Measurements from ENCODE around the gene FBXO44. TPM values are rescaled to one million over a fixed set of nuclear protein-coding genes. Genes with fewer than 3 reads are reported as not detected.

The FBXO44 gene
- polyA plus RNA-seq, 3 donors = 1.5 to 17.8 (median 2.0) TPM

DNA sequence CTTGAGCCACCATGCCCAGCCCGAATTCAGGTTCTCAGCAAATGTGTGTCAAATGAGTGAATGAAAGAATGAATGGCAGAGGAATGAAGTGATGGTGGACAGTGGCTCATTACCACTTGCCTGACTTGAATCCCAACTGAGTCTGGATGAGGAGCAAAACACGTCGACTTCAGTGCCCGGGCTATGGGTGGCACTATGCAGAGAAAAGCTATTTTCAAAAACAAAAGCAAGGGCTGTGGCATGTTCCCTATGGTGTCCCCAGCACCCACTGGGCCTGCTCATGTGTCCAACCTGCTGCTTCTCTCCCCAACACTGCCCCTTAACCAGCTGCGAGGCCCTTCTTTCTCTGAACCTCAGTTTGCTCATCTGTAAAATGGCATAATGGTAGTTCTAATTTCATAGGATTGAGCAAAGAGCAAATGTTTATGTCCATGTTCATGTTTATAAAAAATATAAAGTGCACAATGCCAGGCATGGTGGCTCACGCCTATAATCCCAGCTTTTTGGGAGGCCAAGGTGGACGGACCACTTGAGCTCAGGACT lies 30.6 kb downstream of the FBXO44 start:
- TF ChIP-seq, protein P1, sequence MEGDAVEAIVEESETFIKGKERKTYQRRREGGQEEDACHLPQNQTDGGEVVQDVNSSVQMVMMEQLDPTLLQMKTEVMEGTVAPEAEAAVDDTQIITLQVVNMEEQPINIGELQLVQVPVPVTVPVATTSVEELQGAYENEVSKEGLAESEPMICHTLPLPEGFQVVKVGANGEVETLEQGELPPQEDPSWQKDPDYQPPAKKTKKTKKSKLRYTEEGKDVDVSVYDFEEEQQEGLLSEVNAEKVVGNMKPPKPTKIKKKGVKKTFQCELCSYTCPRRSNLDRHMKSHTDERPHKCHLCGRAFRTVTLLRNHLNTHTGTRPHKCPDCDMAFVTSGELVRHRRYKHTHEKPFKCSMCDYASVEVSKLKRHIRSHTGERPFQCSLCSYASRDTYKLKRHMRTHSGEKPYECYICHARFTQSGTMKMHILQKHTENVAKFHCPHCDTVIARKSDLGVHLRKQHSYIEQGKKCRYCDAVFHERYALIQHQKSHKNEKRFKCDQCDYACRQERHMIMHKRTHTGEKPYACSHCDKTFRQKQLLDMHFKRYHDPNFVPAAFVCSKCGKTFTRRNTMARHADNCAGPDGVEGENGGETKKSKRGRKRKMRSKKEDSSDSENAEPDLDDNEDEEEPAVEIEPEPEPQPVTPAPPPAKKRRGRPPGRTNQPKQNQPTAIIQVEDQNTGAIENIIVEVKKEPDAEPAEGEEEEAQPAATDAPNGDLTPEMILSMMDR (IDR thresholded peaks at IDR 0.05) = no peak
- no peak overlapping the region for H3K4me3 ChIP-seq (replicated peaks in 1 of 3; ENCODE audit: low read depth in 2 of 3, low read length in 3 of 3)
- DNase-seq = no peak
- no peaks in the 10 kb centered on the region for H3K9me3 ChIP-seq (replicated peaks in 1 of 2; ENCODE audit: control insufficient read depth in 1 of 2, insufficient read depth in 1 of 2, low read length in 2 of 2)
- peaks cover 9 to 29% of the 10 kb centered on the region in 2 donors for H3K27me3 ChIP-seq (ENCODE audit: control insufficient read depth in 2 of 2, insufficient read depth in 2 of 2, low read length in 2 of 2)
- peaks cover 3% of the 10 kb centered on the region for H3K79me2 ChIP-seq (ENCODE audit: insufficient read depth, low read length)
- Mint-ChIP-seq H3K27ac (no peak overlapping the region), H3K9me3 (peaks cover 0 to 5% (median 0%) of the 10 kb centered on the region in 7 donors), H3K4me3 (no peak overlapping the region), H3K4me1 (peaks cover 9% of the 10 kb centered on the region), H3K27me3 (ENCODE audit: low read depth in 3 of 3) (peaks cover 20 to 48% (median 32%) of the 10 kb centered on the region in 3 donors), H3K36me3 (peaks cover 0 to 3% of the 10 kb centered on the region in 2 donors)
- H2AFZ ChIP-seq (ENCODE audit: insufficient read depth, low read depth, low read length, poor library complexity, severe bottlenecking) = no peak overlapping the region
- no peak overlapping the region for H3K9ac ChIP-seq (ENCODE audit: insufficient read depth, low read length, poor library complexity, severe bottlenecking)
- intact Hi-C loops (cut with micrococcal nuclease) = no loop called here
- no peaks in the 10 kb centered on the region for H4K20me1 ChIP-seq (ENCODE audit: insufficient read depth, low read length)
- 96% methylated on average over 6 of the region's 7 CpGs for WGBS (ENCODE audit: insufficient coverage)
- no peak overlapping the region for H3K27ac ChIP-seq (ENCODE audit: low read depth in 1 of 2, low read length in 2 of 2)
- no peak overlapping the region for H3K4me2 ChIP-seq (replicated peaks; ENCODE audit: extremely low read depth, low read length, poor library complexity, severe bottlenecking)
- peaks cover 8 to 13% of the 10 kb centered on the region in 2 donors for H3K4me1 ChIP-seq (ENCODE audit: control insufficient read depth in 1 of 2, insufficient read depth in 2 of 2, low read length in 2 of 2)
- no peaks in the 10 kb centered on the region for H3K36me3 ChIP-seq (replicated peaks in 1 of 2; ENCODE audit: control insufficient read depth in 1 of 2, insufficient read depth in 2 of 2, low read length in 2 of 2)

DNA sequence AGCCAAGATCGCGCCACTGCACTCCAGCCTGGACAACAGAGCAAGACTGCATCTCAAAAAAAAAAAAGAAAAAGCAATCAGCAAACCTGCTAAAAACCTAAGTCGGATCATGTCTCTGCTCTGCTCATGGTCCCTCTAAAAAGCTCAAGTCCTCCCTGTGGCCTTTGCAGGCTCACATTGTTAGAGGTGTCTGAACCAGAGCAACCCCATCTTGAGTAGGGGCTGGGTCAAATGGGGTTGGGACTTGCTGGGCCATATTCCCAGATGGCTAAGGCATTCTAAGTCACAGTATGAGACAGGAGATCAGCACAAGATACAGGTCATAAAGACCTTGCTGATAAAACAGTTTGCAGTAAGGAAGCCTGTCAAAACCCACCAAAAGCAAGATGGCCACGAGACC lies 33.8 kb downstream of the FBXO44 start:
- WGBS (ENCODE audit: insufficient coverage) = 100% methylated on average over 3 of the region's 4 CpGs
- no peaks in the 10 kb centered on the region for H3K79me2 ChIP-seq (ENCODE audit: insufficient read depth, low read length)
- Mint-ChIP-seq H3K36me3 (peaks cover 2 to 6% of the 10 kb centered on the region in 2 donors), H3K4me1 (peaks cover 19% of the 10 kb centered on the region), H3K9me3 (peaks cover 0 to 12% (median 6%) of the 10 kb centered on the region in 7 donors), H3K4me3 (peak overlapping the region in 1 of 2 donors; percentile 51), H3K27ac (no peak overlapping the region), H3K27me3 (ENCODE audit: low read depth in 3 of 3) (peaks cover 42 to 69% (median 57%) of the 10 kb centered on the region in 3 donors)
- H4K20me1 ChIP-seq (ENCODE audit: insufficient read depth, low read length) = no peaks in the 10 kb centered on the region
- no peak overlapping the region for H2AFZ ChIP-seq (ENCODE audit: insufficient read depth, low read depth, low read length, poor library complexity, severe bottlenecking)
- no peak overlapping the region for H3K4me3 ChIP-seq (replicated peaks in 1 of 3; ENCODE audit: low read depth in 2 of 3, low read length in 3 of 3)
- peaks cover 5 to 9% of the 10 kb centered on the region in 2 donors for H3K4me1 ChIP-seq (ENCODE audit: control insufficient read depth in 1 of 2, insufficient read depth in 2 of 2, low read length in 2 of 2)
- H3K27me3 ChIP-seq (ENCODE audit: control insufficient read depth in 2 of 2, insufficient read depth in 2 of 2, low read length in 2 of 2) = peaks cover 36 to 51% of the 10 kb centered on the region in 2 donors
- no peaks in the 10 kb centered on the region for H3K36me3 ChIP-seq (replicated peaks in 1 of 2; ENCODE audit: control insufficient read depth in 1 of 2, insufficient read depth in 2 of 2, low read length in 2 of 2)
- no peak overlapping the region for H3K27ac ChIP-seq (ENCODE audit: low read depth in 1 of 2, low read length in 2 of 2)
- H3K9me3 ChIP-seq (replicated peaks in 1 of 2; ENCODE audit: control insufficient read depth in 1 of 2, insufficient read depth in 1 of 2, low read length in 2 of 2) = peaks cover 0 to 7% of the 10 kb centered on the region in 2 donors
- H3K9ac ChIP-seq (ENCODE audit: insufficient read depth, low read length, poor library complexity, severe bottlenecking) = no peak overlapping the region
- DNase-seq = no peak
- intact Hi-C loops (cut with micrococcal nuclease) = no loop called here
- no peak overlapping the region for H3K4me2 ChIP-seq (replicated peaks; ENCODE audit: extremely low read depth, low read length, poor library complexity, severe bottlenecking)
- TF ChIP-seq, protein P1 (IDR thresholded peaks at IDR 0.05) = no peak
